K562 (cell line): ENCODE results near the gene LPCAT3. TPM values are rescaled to one million over a fixed set of nuclear protein-coding genes. Genes with fewer than 3 reads are reported as not detected.

Source experiments
- ATAC-seq: fragments of 200-7000 bp; cut with Tn5 transposase; 3 replicates; pipeline ENCODE4 v1.9.1; 2020; ENCODE audit warnings: moderate library complexity
- BruUV-seq: library from RNA; stranded (reverse); fragments of 400-500 nt; replicated peaks from 2 replicates; lab custom pipeline; 2021; lab: Mats Ljungman, UMichigan
- CTCF ChIA-PET: fragments of 300-600 bp; formaldehyde crosslinking; extraction: SDS; loops from one replicate; lab custom pipeline; 2021; ENCODE audit warnings: low intra/inter-chr PET ratio; lab: Yijun Ruan, JAX
- POLR2A ChIA-PET: fragments of 300-600, 350-650 bp; sonication (Branson Sonifier 250); formaldehyde crosslinking; extraction: SDS; loops from one replicate; lab custom pipeline; 2021; ENCODE audit warnings: antibody characterized with exemption, inconsistent platforms; lab: Yijun Ruan, JAX
- DNase-seq, 4 experiments: peaks; one replicate each; pipeline versions ENCODE4 v3.0.0 to v3.0.0-alpha.2; 2011 to 2018; ENCODE audit warnings: low spot score in 3 of 4, mixed read lengths in 3 of 4; ENCODE audit errors: extremely low read depth in 1 of 4
- FAIRE-seq: peaks from 2 replicates; lab custom pipeline; 2011; peaks lifted over from hg19 to GRCh38; lab: Jason Lieb, UNC
- H2AFZ ChIP-seq: 2 replicates; pipeline ENCODE4 v1.6.0; 2011; ENCODE audit warnings: low read depth, low read length, control low read depth, inconsistent platforms
- H3K27ac ChIP-seq: fragments of 200-600 bp; 3 replicates; pipeline ENCODE4 v1.8.0; 2011; ENCODE audit warnings: low read depth, mild to moderate bottlenecking, control low read depth, inconsistent platforms, low read length, moderate library complexity, mixed read lengths; ENCODE audit errors: extremely low read depth
- H3K27me3 ChIP-seq, 2 experiments: fragments of 300-600 bp in 1 of 2; 2 replicates in 1 of 2; 3 replicates in 1 of 2; pipeline versions ENCODE4 v1.6.0 to v1.8.0; 2011; ENCODE audit warnings: inconsistent platforms in 2 of 2, low read length in 2 of 2, mild to moderate bottlenecking in 1 of 2, mixed read lengths in 1 of 2, moderate library complexity in 1 of 2; ENCODE audit not compliant: control insufficient read depth in 2 of 2, insufficient read depth in 2 of 2
- H3K36me3 ChIP-seq: fragments of 300-600 bp; 3 replicates; pipeline ENCODE4 v1.8.0; 2011; ENCODE audit warnings: mild to moderate bottlenecking, low read length, inconsistent platforms; ENCODE audit not compliant: control insufficient read depth, insufficient read depth
- H3K4me1 ChIP-seq, 2 experiments: fragments of 200-600 bp in 1 of 2; replicated peaks in 1 of 2; 2 replicates in 1 of 2; 3 replicates in 1 of 2; pipeline versions ENCODE4 v1.5.1 to v1.8.0; 2011; ENCODE audit warnings: inconsistent platforms in 2 of 2, low read length in 2 of 2, mild to moderate bottlenecking in 1 of 2, mixed read lengths in 1 of 2, moderate library complexity in 1 of 2; ENCODE audit not compliant: control insufficient read depth in 2 of 2, insufficient read depth in 2 of 2
- H3K4me2 ChIP-seq: 2 replicates; pipeline ENCODE4 v1.6.1; 2011; ENCODE audit warnings: low read length, control low read depth, inconsistent platforms, mixed read lengths; ENCODE audit not compliant: insufficient read depth
- H3K4me3 ChIP-seq: fragments of 200-600 bp; sonication (generic), shearing (Covaris generic); 2 replicates; pipeline ENCODE4 v1.5.1; 2016; ENCODE audit warnings: control low read depth, inconsistent platforms
- H3K79me2 ChIP-seq: fragments of 200-600 bp; 3 replicates; pipeline ENCODE4 v1.8.0; 2011; ENCODE audit warnings: low read length, inconsistent platforms; ENCODE audit not compliant: control insufficient read depth, insufficient read depth
- H3K9ac ChIP-seq, 2 experiments: 2 replicates each; pipeline versions ENCODE4 v1.6.0 to v1.6.1; 2011; ENCODE audit warnings: low read depth in 2 of 2, low read length in 2 of 2, control low read depth in 1 of 2, inconsistent platforms in 1 of 2, mild to moderate bottlenecking in 1 of 2, mixed read lengths in 1 of 2; ENCODE audit not compliant: insufficient read depth in 1 of 2
- H3K9me1 ChIP-seq: one replicate; pipeline ENCODE4 v1.6.0; 2011; ENCODE audit warnings: inconsistent platforms, mild to moderate bottlenecking, low read length, moderate library complexity; ENCODE audit not compliant: control insufficient read depth, insufficient read depth
- H3K9me3 ChIP-seq: replicated peaks from 2 replicates; pipeline ENCODE4 v1.5.1; 2011; ENCODE audit warnings: low read depth, low read length, inconsistent platforms; ENCODE audit not compliant: control insufficient read depth, insufficient read depth
- H4K20me1 ChIP-seq: replicated peaks from 2 replicates; pipeline ENCODE4 v1.6.1; 2011; ENCODE audit warnings: low read length, inconsistent platforms, mixed read lengths; ENCODE audit not compliant: control insufficient read depth, insufficient read depth
- C11orf30 ChIP-seq: fragments of 450-650 bp; IDR thresholded peaks from 2 replicates; pipeline ENCODE4 v1.6.1; 2016; ENCODE audit warnings: low read depth, mild to moderate bottlenecking
- ETS2 ChIP-seq: IDR thresholded peaks from 2 replicates; pipeline ENCODE4 v1.6.1; 2016; ENCODE audit warnings: borderline replicate concordance, missing genetic modification characterization, mild to moderate bottlenecking, moderate library complexity, missing compliant biosample characterization; ENCODE audit not compliant: poor library complexity, severe bottlenecking
- HINFP ChIP-seq: fragments of 450-650 bp; conservative IDR thresholded peaks from 2 replicates; pipeline ENCODE4 v1.6.1; 2016; ENCODE audit warnings: missing genetic modification characterization, low read depth, mild to moderate bottlenecking, control low read depth, missing compliant biosample characterization
- HNRNPH1 ChIP-seq: fragments of 200-400 bp; formaldehyde crosslinking; optimal IDR thresholded peaks from 2 replicates; pipeline ENCODE3; 2017; ENCODE audit warnings: low read depth, mild to moderate bottlenecking, low read length, moderate library complexity
- NCOA1 ChIP-seq: fragments of 450-650 bp; IDR thresholded peaks from 2 replicates; pipeline ENCODE4 v1.6.1; 2016; ENCODE audit warnings: low read depth
- NFYB ChIP-seq: IDR thresholded peaks from 2 replicates; pipeline ENCODE4 v1.6.1; 2011; ENCODE audit warnings: mild to moderate bottlenecking, moderate library complexity; ENCODE audit not compliant: insufficient read length; ENCODE audit errors: extremely low read depth
- ZFP36 ChIP-seq: fragments of 150-350 bp; IDR thresholded peaks from 2 replicates; pipeline ENCODE4 v1.6.1; 2018; ENCODE audit warnings: low read length, low read depth; ENCODE audit not compliant: partially characterized antibody
- ZKSCAN8 ChIP-seq: fragments of 200-800 bp; sonication (Bioruptor generic); IDR thresholded peaks from 2 replicates; pipeline ENCODE4 v1.6.1; 2016; ENCODE audit warnings: missing genetic modification characterization, missing compliant biosample characterization
- ZNF764 ChIP-seq: fragments of 250-450 bp; sonication (Bioruptor Pico); IDR thresholded peaks from 2 replicates; pipeline ENCODE4 v1.4.0; 2020; ENCODE audit warnings: low read depth, mild to moderate bottlenecking, moderate library complexity
- WGBS: fragments of 100-300 bp; shearing (Covaris generic); methylation state at CpG from one replicate; pipeline ENCODE4 v1.1.6; 2016; ENCODE audit warnings: low coverage, mixed read lengths; ENCODE audit not compliant: insufficient coverage; ENCODE audit errors: missing lambda C conversion rate; 5-methylcytosine and 5-hydroxymethylcytosine counted together
- in situ Hi-C: fragments of 300-500 bp; cut with MboI; formaldehyde crosslinking; loops from 4 replicates; pipeline ENCODE4 v1.15.0; 2018; ENCODE audit warnings: inconsistent platforms, mixed read lengths
- intact Hi-C: fragments of 100-400 bp; cut with micrococcal nuclease; formaldehyde crosslinking; loops from 2 replicates; pipeline ENCODE4 v1.14.2; 2022
- polyA plus RNA-seq, 8 experiments: library from polyadenylated mRNA; depleted of rRNA in 4 of 8; stranded (reverse) in 5 of 8; unstranded in 3 of 8; fragments of >200 nt; fragmentation: Nextera tagmentation in 2 of 8; fragmentation: Illumina TruSeq in 1 of 8; extraction: Ambion mirVana in 2 of 8; extraction: Trizol in 1 of 8; gene quantifications; 2 replicates each; pipeline versions ENCODE4 v1.2.1 to v1.2.3, GENCODE V29; 2011 to 2014; ENCODE audit warnings: inconsistent platforms in 1 of 8, missing spikeins in 1 of 8
- total RNA-seq, 7 experiments: library from RNA; depleted of rRNA in 6 of 7; stranded (reverse); fragments of >200 nt in 6 of 7; fragmentation: Illumina TruSeq in 2 of 7; extraction: Trizol in 2 of 7; gene quantifications; 2 replicates each; pipeline versions ENCODE4 v1.2.1 to v1.2.3, GENCODE V29; 2011 to 2021; ENCODE audit warnings: low replicate concordance in 1 of 7
- TF ChIP-seq, protein P1 (sequence below): IDR thresholded peaks from 2 replicates; pipeline ENCODE4 v1.6.1; 2011; ENCODE audit warnings: borderline replicate concordance, low read depth, mild to moderate bottlenecking, moderate library complexity, low read length; ENCODE audit not compliant: insufficient read depth, poor library complexity, severe bottlenecking
- TF ChIP-seq, protein P2 (sequence below): fragments of 450-650 bp; IDR thresholded peaks from 2 replicates; pipeline ENCODE4 v1.6.1; 2018; ENCODE audit warnings: mild to moderate bottlenecking, low read depth; ENCODE audit not compliant: partially characterized antibody
- TF ChIP-seq, protein P3 (sequence below): fragments of 250-450 bp; sonication (Bioruptor Pico); IDR thresholded peaks from 2 replicates; pipeline ENCODE4 v1.9.0; 2021; ENCODE audit warnings: mild to moderate bottlenecking, inconsistent platforms

The LPCAT3 gene
- total and polyA plus RNA-seq, 9 of the 15 experiments (the other 6 are each of a cell fraction or from before 2014, with no cell fraction given) = 4.9 to 52.5 (median 25.3) TPM

- no peak for TF ChIP-seq HINFP
These were observed 27.6 kb upstream of the LPCAT3 start (continued) for GRCh38 chr12:7045913-7046312.

- Histone ChIP-seq H3K4me1 (no peaks in the 10 kb centered on the region; a peak in 1 of 5 replicates), H3K9ac (no peak overlapping the region), H3K9me1 (no peaks in the 10 kb centered on the region), H3K9me3 (no peaks in the 10 kb centered on the region), H3K27ac (no peak overlapping the region), H3K79me2 (no peaks in the 10 kb centered on the region), H2AFZ (0 out of 2 replicates have a peak overlapping the region, but pooled peaks have one; percentile 15), H3K36me3 (no peaks in the 10 kb centered on the region), H3K4me2 (no peak overlapping the region), H3K27me3 (no peaks in the 10 kb centered on the region), H3K4me3 (no peak overlapping the region), H4K20me1 (no peaks in the 10 kb centered on the region)
- no TSS peak for BruUV-seq
- ChIA-PET POLR2A (interaction anchor here (0.6 to 1.6 kb wide), 4 partner anchors 9 to 704 kb away, joined by 3 to 4 read pairs (median 3); partner anchors contain the start of gene C1RL), CTCF (interaction anchor here (0.6 to 1.8 kb wide), 3 partner anchors 98 to 171 kb away, joined by 3 to 14 read pairs (median 4); partner anchors contain the start of genes C12orf57 and RNU7-1)
- ATAC-seq = peak; percentile 87
- peak; percentile 22 to 64 (median 40) for DNase-seq
- peak; percentile 77 for FAIRE-seq
- WGBS = 5% methylated on average over 4 of the region's 6 CpGs
- intact Hi-C loops = loop anchor here (1.0 to 5.0 kb wide), 3 partner anchors 71 to 116 kb away; partner anchors contain the start of genes ATN1, C12orf57, EMG1 and PHB2
- in situ Hi-C loops = no loop called here
- TF ChIP-seq, protein P1, sequence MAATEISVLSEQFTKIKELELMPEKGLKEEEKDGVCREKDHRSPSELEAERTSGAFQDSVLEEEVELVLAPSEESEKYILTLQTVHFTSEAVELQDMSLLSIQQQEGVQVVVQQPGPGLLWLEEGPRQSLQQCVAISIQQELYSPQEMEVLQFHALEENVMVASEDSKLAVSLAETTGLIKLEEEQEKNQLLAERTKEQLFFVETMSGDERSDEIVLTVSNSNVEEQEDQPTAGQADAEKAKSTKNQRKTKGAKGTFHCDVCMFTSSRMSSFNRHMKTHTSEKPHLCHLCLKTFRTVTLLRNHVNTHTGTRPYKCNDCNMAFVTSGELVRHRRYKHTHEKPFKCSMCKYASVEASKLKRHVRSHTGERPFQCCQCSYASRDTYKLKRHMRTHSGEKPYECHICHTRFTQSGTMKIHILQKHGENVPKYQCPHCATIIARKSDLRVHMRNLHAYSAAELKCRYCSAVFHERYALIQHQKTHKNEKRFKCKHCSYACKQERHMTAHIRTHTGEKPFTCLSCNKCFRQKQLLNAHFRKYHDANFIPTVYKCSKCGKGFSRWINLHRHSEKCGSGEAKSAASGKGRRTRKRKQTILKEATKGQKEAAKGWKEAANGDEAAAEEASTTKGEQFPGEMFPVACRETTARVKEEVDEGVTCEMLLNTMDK = peak; percentile 41
- TF ChIP-seq, protein P2, sequence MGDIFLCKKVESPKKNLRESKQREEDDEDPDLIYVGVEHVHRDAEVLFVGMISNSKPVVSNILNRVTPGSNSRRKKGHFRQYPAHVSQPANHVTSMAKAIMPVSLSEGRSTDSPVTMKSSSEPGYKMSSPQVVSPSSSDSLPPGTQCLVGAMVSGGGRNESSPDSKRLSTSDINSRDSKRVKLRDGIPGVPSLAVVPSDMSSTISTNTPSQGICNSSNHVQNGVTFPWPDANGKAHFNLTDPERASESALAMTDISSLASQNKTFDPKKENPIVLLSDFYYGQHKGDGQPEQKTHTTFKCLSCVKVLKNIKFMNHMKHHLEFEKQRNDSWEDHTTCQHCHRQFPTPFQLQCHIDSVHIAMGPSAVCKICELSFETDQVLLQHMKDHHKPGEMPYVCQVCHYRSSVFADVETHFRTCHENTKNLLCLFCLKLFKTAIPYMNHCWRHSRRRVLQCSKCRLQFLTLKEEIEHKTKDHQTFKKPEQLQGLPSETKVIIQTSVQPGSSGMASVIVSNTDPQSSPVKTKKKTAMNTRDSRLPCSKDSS = no peak
- TF ChIP-seq ZFP36 (no peak), NCOA1 (no peak), ETS2 (tag) (no peak), C11orf30 (peak; percentile 69; the same call in 1 of the 2 replicates), ZKSCAN8 (CRISPR knock-in tag) (no peak), NFYB (no peak), ZNF764 (no peak), HNRNPH1 (no peak)
- TF ChIP-seq, protein P3, sequence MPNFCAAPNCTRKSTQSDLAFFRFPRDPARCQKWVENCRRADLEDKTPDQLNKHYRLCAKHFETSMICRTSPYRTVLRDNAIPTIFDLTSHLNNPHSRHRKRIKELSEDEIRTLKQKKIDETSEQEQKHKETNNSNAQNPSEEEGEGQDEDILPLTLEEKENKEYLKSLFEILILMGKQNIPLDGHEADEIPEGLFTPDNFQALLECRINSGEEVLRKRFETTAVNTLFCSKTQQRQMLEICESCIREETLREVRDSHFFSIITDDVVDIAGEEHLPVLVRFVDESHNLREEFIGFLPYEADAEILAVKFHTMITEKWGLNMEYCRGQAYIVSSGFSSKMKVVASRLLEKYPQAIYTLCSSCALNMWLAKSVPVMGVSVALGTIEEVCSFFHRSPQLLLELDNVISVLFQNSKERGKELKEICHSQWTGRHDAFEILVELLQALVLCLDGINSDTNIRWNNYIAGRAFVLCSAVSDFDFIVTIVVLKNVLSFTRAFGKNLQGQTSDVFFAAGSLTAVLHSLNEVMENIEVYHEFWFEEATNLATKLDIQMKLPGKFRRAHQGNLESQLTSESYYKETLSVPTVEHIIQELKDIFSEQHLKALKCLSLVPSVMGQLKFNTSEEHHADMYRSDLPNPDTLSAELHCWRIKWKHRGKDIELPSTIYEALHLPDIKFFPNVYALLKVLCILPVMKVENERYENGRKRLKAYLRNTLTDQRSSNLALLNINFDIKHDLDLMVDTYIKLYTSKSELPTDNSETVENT (CRISPR knock-in tag) = no peak
These were observed 24.6 kb upstream of the LPCAT3 start for GRCh38 chr12:7042842-7043241.
